Osteoblast (primary cell): Measurements from ENCODE around the gene PSD. TPM values are rescaled to one million over a fixed set of nuclear protein-coding genes. Genes with fewer than 3 reads are reported as not detected.

Source experiments
- DNase-seq: peaks from one replicate; pipeline ENCODE4 v3.0.0; 2011; ENCODE audit warnings: low spot score, mixed read lengths; ENCODE audit not compliant: insufficient read length; ENCODE audit errors: missing footprints
- H2AFZ ChIP-seq: 2 replicates; pipeline ENCODE4 v1.6.0; 2011; ENCODE audit warnings: mild to moderate bottlenecking, low read length
- H3K27ac ChIP-seq: 2 replicates; pipeline ENCODE4 v1.5.1; 2011; ENCODE audit warnings: mild to moderate bottlenecking, low read depth, low read length, moderate library complexity
- H3K27me3 ChIP-seq: 2 replicates; pipeline ENCODE4 v1.6.0; 2012; ENCODE audit warnings: mild to moderate bottlenecking, control low read depth, inconsistent platforms, low read length, moderate library complexity; ENCODE audit not compliant: insufficient read depth
- H3K36me3 ChIP-seq: 2 replicates; pipeline ENCODE4 v1.5.1; 2011; ENCODE audit warnings: mild to moderate bottlenecking, low read length, control low read depth, moderate library complexity; ENCODE audit not compliant: insufficient read depth
- H3K4me1 ChIP-seq: 2 replicates; pipeline ENCODE4 v1.5.1; 2011; ENCODE audit warnings: mild to moderate bottlenecking, low read length, control low read depth, moderate library complexity; ENCODE audit not compliant: insufficient read depth
- H3K4me2 ChIP-seq: 2 replicates; pipeline ENCODE4 v1.6.0; 2011; ENCODE audit warnings: mild to moderate bottlenecking, low read length; ENCODE audit not compliant: insufficient read depth
- H3K4me3 ChIP-seq: fragments of 200-600 bp; sonication (generic); 3 replicates; pipeline ENCODE4 v1.5.1; 2012; ENCODE audit warnings: mild to moderate bottlenecking, low read length, inconsistent platforms; ENCODE audit not compliant: insufficient read depth
- H3K79me2 ChIP-seq: 2 replicates; pipeline ENCODE4 v1.6.0; 2012; ENCODE audit warnings: mild to moderate bottlenecking, low read length, control low read depth, inconsistent platforms; ENCODE audit not compliant: insufficient read depth
- H3K9me3 ChIP-seq: 2 replicates; pipeline ENCODE4 v1.5.1; 2011; ENCODE audit warnings: low read depth, low read length, control low read depth
- H4K20me1 ChIP-seq: 2 replicates; pipeline ENCODE4 v1.6.0; 2012; ENCODE audit warnings: mild to moderate bottlenecking, low read length, control low read depth; ENCODE audit not compliant: insufficient read depth
- total RNA-seq: library from RNA; depleted of rRNA; stranded (reverse); fragments of >200 nt; gene quantifications from 2 replicates; pipeline ENCODE4 v1.2.3, GENCODE V29; 2012
- TF ChIP-seq, protein P1 (sequence below): IDR thresholded peaks from 2 replicates; pipeline ENCODE4 v1.5.1; 2011; ENCODE audit warnings: mild to moderate bottlenecking, low read depth, low read length, moderate library complexity; ENCODE audit errors: extremely low read depth

The PSD gene
- 0.29 and 0.72 TPM in 2 replicates for total RNA-seq

- TF ChIP-seq, protein P1, sequence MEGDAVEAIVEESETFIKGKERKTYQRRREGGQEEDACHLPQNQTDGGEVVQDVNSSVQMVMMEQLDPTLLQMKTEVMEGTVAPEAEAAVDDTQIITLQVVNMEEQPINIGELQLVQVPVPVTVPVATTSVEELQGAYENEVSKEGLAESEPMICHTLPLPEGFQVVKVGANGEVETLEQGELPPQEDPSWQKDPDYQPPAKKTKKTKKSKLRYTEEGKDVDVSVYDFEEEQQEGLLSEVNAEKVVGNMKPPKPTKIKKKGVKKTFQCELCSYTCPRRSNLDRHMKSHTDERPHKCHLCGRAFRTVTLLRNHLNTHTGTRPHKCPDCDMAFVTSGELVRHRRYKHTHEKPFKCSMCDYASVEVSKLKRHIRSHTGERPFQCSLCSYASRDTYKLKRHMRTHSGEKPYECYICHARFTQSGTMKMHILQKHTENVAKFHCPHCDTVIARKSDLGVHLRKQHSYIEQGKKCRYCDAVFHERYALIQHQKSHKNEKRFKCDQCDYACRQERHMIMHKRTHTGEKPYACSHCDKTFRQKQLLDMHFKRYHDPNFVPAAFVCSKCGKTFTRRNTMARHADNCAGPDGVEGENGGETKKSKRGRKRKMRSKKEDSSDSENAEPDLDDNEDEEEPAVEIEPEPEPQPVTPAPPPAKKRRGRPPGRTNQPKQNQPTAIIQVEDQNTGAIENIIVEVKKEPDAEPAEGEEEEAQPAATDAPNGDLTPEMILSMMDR = no peak
- Histone ChIP-seq H3K27me3 (peaks cover 28% of the 10 kb centered on the region), H3K4me2 (peak within 1 kb of the TSS; percentile 89), H3K79me2 (peaks cover 8% of the 10 kb centered on the region), H3K27ac (no peak within 1 kb of the TSS), H3K36me3 (peaks cover 8% of the 10 kb centered on the region), H3K4me3 (peak within 1 kb of the TSS; percentile 78), H3K9me3 (no peaks in the 10 kb centered on the region), H2AFZ (no peak within 1 kb of the TSS), H3K4me1 (peaks cover 20% of the 10 kb centered on the region), H4K20me1 (peaks cover 5% of the 10 kb centered on the region)
- peak; percentile 43 for DNase-seq
Measured at GRCh38 chr10:102418622-102419268, at the start of gene PSD. TSS of gene PSD (minus strand) at chr10:102418785. CDS start at chr10:102417038, 1,747 bp downstream.

- Histone ChIP-seq H3K9me3 (no peaks in the 10 kb centered on the region), H4K20me1 (no peaks in the 10 kb centered on the region), H3K27me3 (peaks cover 8% of the 10 kb centered on the region), H3K36me3 (no peaks in the 10 kb centered on the region), H3K79me2 (no peaks in the 10 kb centered on the region), H3K4me1 (peaks cover 14% of the 10 kb centered on the region), H3K4me2 (no peak overlapping the region), H3K4me3 (no peak overlapping the region), H2AFZ (no peak overlapping the region), H3K27ac (no peak overlapping the region)
- DNase-seq = no peak
- TF ChIP-seq, protein P1 = no peak
Measured at GRCh38 chr10:102467971-102468438, 49.4 kb upstream of the PSD start.

GRCh38 chr10:102467318-102467717, 48.7 kb upstream of the PSD start:
- Histone ChIP-seq H3K27me3 (peaks cover 9% of the 10 kb centered on the region), H3K36me3 (no peaks in the 10 kb centered on the region)

GRCh38 chr10:102465466-102465865, 46.9 kb upstream of the PSD start:
- Histone ChIP-seq H3K27me3 (peaks cover 18% of the 10 kb centered on the region), H3K9me3 (no peaks in the 10 kb centered on the region), H3K27ac (no peak overlapping the region), H3K4me3 (no peak overlapping the region), H3K4me2 (no peak overlapping the region), H2AFZ (no peak overlapping the region), H3K4me1 (peaks cover 23% of the 10 kb centered on the region), H3K36me3 (no peaks in the 10 kb centered on the region), H4K20me1 (no peaks in the 10 kb centered on the region), H3K79me2 (no peaks in the 10 kb centered on the region)
- peak; percentile 44 for DNase-seq
- TF ChIP-seq, protein P1 = no peak

More at GRCh38 chr10:102467318-102467717, 48.7 kb upstream of the PSD start:
- Histone ChIP-seq H3K79me2 (no peaks in the 10 kb centered on the region), H3K4me3 (no peak overlapping the region), H3K9me3 (no peaks in the 10 kb centered on the region), H4K20me1 (no peaks in the 10 kb centered on the region), H3K4me1 (peaks cover 14% of the 10 kb centered on the region), H2AFZ (no peak overlapping the region), H3K4me2 (no peak overlapping the region), H3K27ac (no peak overlapping the region)
- no peak for DNase-seq
- TF ChIP-seq, protein P1 = no peak
